K562 (cell line): ENCODE data around the gene MEOX2.

Source experiments
- CBX5 ChIP-seq: IDR thresholded peaks from 2 replicates; pipeline ENCODE4 v1.6.1; 2014; ENCODE audit warnings: low read depth, borderline replicate concordance
- HNRNPK ChIP-seq: fragments of 200-400 bp; formaldehyde crosslinking; IDR thresholded peaks from one replicate; pipeline ENCODE4 v1.6.1; 2018; ENCODE audit warnings: mild to moderate bottlenecking, low read depth, low read length; ENCODE audit not compliant: poor library complexity, severe bottlenecking
- KLF13 ChIP-seq: fragments of 450-650 bp; IDR thresholded peaks from 2 replicates; pipeline ENCODE4 v1.6.1; 2016; ENCODE audit warnings: missing genetic modification characterization, low read depth, mild to moderate bottlenecking, missing compliant biosample characterization, moderate library complexity, borderline replicate concordance
- TAF9B ChIP-seq: fragments of 450-650 bp; IDR thresholded peaks from 2 replicates; pipeline ENCODE4 v1.6.1; 2018; ENCODE audit warnings: mild to moderate bottlenecking; ENCODE audit not compliant: partially characterized antibody
- TEAD1 ChIP-seq, 2 experiments: fragments of 450-650 bp in 1 of 2; sonication (generic) in 1 of 2; formaldehyde crosslinking; IDR thresholded peaks; 2 replicates each; pipeline versions ENCODE4 v1.4.0 to v1.8.0; 2020 to 2022; ENCODE audit warnings: mild to moderate bottlenecking in 2 of 2, missing genetic modification reagents in 1 of 2
- TF ChIP-seq, protein P1 (sequence below), 2 experiments: fragments of 450-650 bp; formaldehyde crosslinking in 1 of 2; IDR thresholded peaks; 2 replicates each; pipeline versions ENCODE4 v1.4.0 to v1.6.1; 2014 to 2020; ENCODE audit warnings: mild to moderate bottlenecking in 2 of 2, borderline replicate concordance in 1 of 2, low read depth in 1 of 2

DNA sequence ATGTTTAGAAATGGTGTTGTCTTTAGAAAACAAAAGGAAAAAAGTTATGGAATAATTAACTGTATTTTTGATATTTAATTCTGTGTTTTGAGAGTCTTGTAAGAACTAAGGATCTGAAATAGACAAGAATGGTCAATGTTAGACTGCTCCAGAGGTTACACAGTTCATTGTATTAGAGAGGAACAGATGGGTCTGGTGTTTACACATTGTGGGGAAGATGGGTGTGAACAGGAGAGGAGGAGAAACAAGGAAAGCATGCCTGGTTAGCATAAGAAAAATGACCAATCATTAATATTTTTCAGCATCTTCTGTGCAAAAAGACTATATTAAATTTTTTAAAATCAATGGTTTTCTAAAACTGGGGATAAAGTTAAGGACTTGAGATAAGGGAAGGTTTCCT, 11.9 kb downstream of the MEOX2 start:
- TF ChIP-seq TAF9B (no peak), TEAD1 (CRISPR knock-in tag; IDR thresholded peaks at IDR 0.05) (no peak), KLF13 (tag) (no peak), CBX5 (no peak), HNRNPK (no peak)
- TF ChIP-seq, protein P1, sequence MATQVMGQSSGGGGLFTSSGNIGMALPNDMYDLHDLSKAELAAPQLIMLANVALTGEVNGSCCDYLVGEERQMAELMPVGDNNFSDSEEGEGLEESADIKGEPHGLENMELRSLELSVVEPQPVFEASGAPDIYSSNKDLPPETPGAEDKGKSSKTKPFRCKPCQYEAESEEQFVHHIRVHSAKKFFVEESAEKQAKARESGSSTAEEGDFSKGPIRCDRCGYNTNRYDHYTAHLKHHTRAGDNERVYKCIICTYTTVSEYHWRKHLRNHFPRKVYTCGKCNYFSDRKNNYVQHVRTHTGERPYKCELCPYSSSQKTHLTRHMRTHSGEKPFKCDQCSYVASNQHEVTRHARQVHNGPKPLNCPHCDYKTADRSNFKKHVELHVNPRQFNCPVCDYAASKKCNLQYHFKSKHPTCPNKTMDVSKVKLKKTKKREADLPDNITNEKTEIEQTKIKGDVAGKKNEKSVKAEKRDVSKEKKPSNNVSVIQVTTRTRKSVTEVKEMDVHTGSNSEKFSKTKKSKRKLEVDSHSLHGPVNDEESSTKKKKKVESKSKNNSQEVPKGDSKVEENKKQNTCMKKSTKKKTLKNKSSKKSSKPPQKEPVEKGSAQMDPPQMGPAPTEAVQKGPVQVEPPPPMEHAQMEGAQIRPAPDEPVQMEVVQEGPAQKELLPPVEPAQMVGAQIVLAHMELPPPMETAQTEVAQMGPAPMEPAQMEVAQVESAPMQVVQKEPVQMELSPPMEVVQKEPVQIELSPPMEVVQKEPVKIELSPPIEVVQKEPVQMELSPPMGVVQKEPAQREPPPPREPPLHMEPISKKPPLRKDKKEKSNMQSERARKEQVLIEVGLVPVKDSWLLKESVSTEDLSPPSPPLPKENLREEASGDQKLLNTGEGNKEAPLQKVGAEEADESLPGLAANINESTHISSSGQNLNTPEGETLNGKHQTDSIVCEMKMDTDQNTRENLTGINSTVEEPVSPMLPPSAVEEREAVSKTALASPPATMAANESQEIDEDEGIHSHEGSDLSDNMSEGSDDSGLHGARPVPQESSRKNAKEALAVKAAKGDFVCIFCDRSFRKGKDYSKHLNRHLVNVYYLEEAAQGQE (IDR thresholded peaks at IDR 0.05; ENCODE audit: borderline replicate concordance): no peak
- TF ChIP-seq, protein P1 (CRISPR knock-in tag; IDR thresholded peaks at IDR 0.05; ENCODE audit: low read depth): no peak
